ENCODE results near the gene SHE.
"Not testable (repeated sequence)": the region's sequence is repeated elsewhere in the genome, so short reads cannot be mapped to it uniquely, and the experiment has no call there.

Gene SHE

GRCh38 chr1:154512760-154513159 is 10.5 kb upstream of the SHE start:
- no peak for DNase-seq

GRCh38 chr1:154503898-154504297 is 1.7 kb upstream of the SHE start:
- DNase-seq = no peak

- no peak for DNase-seq
Measured at GRCh38 chr1:154502744-154503115, 518 bp upstream of the SHE start.

DNA sequence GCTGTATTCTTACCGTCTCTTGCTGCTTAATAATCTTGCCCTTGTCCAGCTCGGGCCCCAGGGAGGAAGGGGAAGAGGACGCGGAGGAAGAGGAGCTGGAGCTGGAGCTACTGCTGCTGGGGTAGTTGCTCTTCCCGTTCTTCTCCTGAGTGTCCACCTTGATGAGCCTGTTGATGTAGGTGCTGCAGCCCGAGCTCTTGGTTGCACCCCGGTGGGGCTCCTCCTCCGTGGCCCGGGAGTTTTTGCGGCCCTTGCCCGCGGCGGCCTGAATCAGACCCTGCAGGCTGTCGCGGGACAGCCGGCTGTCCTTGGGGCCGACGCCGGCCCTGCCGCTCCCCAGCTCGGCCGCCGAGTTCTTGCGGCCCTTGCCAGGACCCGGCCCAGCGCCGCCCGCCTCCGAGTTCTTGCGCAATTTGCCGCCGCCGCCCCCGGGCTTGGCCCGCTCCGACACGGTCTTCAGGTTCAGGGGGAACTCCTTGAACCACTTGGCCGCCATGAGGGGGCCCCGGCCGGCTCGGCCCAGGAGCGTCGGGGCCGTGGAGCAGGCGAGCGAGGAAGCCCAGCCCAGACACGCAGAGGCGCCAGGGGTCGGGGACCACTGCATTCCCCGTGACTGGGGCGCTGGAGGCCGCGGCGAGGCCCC is 668 bp downstream of the SHE start:
- no peak for DNase-seq

- no peak for DNase-seq
Measured at GRCh38 chr1:154500533-154500932, 1.7 kb downstream of the SHE start.

- no peak for DNase-seq
Measured at GRCh38 chr1:154499446-154499845, 2.8 kb downstream of the SHE start.

DNA sequence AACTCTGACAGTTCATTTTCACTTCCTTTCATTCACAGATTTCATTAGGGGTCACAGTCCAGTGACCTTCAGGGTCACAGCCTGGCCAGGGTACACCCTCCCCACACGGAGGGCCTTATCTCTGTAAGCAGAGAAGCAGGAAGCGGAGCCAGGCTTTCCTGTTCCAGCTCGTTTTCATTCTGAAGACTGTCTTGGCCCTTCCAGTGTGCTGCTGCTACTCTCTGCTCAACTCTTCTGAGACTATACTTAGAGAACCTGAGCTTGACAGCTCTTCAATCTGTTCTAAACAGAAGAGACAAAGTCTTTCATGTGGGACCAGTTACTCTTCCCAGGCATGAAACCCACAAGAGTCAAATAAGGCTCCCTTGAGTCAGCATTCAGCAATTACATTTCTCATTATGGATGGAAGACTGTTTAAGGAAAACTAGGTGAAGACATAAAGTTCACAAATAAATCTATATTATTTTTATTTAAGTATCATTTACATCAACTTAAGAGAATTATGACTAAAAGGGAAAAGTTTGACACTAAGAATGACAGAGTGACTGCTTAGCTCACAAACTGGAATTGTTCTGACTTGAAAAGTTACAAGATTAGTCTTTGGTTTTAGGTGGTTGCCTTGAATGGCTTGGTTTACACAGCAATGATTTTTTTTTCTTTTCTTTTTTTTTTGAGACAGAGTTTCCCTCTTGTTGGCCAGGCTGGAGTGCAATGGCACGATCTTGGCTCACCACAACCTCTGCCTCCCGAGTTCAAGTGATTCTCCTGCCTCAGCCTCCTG is 5.0 kb downstream of the SHE start:
- DNase-seq = peak; percentile 66

DNA sequence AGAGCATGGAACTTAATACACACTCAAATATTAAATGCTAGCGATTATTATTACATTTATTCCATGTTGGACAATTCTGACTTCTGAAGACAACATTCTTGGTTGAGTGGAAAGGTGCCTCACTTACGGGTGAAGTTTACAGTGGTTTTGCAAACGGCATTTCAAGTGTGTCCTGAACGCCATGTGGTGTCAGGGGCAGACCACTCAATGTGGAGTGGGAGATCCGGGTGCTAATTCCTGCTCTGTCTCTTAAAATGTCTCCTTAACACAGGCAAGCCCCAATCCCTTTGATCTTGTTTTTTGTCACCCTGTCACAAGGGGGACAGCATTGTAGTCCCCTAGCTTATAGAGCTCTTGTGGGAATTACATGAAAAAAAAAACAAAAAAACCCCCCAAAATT is 5.8 kb downstream of the SHE start:
- DNase-seq = no peak

DNA sequence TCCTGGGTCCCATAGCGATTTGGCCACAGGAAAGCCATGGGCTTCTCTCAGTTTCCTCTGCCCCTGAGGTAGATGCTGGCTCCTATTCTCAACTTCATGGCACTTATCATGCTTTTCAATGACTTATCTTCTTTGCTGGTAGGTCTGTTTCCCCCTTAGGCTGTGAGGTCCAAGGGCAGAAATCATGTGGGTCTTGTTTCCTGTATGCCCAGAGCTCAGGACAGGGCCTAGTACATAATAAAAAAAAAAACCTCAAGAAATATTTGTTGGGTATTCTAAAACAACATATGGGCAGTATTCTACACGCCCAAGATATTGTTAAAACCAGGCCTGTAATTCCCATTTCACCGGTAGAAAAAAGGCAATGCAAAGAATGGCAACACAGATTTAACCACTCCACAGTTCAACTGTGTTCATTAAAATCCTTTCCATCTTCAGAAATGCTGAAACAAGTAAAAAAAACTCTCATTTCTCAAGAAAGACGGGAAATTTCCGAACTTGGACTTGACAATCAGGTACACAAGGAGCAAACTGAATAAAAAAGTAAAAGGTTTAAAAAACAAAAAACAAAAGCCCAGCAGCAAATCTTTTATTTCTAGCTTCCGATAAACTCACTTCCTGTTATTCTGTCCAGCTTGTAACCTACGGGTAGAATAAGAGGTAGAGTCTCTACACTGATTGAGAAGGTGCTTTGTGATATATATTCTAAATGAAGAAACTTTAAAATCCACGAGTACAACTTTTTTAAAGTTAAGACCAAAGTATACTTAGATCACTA is 6.5 kb downstream of the SHE start:
- no peak for DNase-seq

- peak; percentile 26 for DNase-seq
Measured at GRCh38 chr1:154493276-154493675, 8.9 kb downstream of the SHE start.

DNA sequence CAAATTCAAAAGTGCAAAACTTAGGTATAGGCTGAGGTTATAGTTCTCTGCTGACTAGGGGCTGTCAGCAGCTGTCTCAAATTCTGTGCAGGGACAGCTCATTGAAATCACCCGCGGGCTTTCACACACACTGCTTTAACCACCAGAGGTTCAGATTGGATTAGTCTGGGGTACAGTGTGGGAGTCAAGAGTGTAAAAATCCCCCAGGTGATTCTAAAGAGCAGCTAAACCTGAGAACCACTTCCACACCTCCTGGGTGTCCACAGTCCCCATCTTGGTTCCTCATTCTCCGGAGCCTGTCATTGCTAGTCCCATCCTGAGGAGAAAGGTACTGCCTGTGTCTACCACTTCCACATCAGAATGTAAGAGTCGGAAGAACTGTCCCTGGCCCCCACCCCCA is 10.1 kb downstream of the SHE start:
- DNase-seq = no peak

GRCh38 chr1:154490317-154490716 is 11.9 kb downstream of the SHE start:
- DNase-seq = no peak

DNA sequence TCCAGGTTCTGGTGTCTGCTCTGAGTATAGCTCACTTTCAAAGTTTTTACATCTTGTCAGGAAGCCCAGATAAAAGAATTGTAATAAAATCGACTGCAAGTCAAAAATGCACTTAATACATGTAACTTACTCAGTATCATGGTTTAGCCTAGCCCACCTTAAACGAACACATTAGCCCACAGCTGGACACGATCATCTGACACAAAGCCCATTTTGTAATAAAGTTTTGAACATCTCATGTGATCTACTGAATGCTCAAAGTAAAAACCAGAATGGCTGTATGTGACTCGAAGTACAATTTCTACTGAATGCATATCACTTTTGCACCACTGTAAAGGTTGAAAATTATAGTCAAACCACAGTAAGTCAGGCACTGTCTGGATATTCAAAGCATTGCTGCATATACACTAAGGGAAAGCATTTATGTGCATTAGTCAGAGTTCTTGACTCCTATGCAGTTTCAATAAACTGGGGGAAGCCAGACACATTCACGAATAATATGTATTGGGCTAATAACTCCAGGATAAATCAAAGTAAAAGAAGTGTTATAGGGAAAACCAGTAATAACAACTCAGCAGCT is 12.4 kb downstream of the SHE start:
- DNase-seq = no peak

DNA sequence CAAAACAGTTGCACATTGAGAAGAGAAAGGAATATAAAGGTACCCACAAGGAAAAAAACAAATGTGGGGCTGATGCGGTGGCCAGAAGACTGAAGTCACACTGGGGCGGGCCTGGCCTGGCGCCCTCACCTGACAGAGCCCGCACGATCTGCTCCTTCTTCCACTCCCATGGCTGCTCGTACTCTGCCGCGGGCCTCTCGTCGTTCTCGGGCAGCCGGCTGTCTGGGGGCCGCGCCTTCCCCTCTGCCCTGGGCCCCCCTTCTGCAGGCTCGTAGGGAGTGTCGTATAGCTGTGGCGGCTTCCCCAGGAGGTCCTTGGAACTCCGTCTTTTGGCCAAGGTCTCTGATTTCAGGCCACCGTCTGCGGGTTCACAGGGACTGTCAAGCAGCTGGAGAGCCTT is 13.3 kb downstream of the SHE start:
- DNase-seq = no peak

DNA sequence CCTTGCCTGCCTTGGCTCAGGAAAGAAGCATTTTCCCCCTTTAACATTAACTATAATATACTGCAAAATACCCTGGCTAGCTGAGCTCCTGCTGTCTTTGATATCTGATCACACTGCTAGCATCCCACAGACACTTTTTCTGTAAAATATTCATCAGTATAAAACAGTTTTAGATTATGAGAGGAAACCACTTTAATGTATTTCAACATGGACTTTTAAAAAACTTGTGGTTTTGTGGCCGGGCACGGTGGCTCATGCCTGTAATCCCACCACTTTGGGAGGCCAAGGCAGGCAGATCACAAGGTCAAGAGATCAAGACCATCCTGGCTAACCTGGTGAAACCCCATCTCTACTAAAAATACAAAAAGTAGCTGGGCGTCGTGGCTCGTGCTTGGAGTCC is 15.5 kb downstream of the SHE start:
- not testable (repeated sequence) for DNase-seq

- DNase-seq = no peak
Measured at GRCh38 chr1:154485910-154486496, 16.2 kb downstream of the SHE start.

DNA sequence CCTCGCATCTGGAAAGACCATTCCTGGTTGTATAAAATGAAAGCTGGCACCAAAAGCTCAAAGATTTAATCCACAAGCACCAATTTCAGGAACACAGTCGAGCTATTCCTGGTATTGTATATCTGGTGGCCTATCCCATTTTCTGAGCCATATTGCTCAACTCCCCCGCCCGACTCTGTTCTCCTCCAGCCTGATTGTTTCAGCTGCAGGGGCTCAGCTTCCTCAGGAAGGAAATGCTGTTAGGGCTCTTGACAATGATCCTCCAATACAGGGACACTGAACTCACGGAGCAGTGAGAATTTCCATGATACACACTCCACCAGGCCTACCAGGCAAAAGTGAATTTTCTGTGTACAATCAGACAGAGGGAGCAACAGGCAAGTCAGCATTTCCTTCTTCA is 17.1 kb downstream of the SHE start:
- peak; percentile 79 for DNase-seq

DNA sequence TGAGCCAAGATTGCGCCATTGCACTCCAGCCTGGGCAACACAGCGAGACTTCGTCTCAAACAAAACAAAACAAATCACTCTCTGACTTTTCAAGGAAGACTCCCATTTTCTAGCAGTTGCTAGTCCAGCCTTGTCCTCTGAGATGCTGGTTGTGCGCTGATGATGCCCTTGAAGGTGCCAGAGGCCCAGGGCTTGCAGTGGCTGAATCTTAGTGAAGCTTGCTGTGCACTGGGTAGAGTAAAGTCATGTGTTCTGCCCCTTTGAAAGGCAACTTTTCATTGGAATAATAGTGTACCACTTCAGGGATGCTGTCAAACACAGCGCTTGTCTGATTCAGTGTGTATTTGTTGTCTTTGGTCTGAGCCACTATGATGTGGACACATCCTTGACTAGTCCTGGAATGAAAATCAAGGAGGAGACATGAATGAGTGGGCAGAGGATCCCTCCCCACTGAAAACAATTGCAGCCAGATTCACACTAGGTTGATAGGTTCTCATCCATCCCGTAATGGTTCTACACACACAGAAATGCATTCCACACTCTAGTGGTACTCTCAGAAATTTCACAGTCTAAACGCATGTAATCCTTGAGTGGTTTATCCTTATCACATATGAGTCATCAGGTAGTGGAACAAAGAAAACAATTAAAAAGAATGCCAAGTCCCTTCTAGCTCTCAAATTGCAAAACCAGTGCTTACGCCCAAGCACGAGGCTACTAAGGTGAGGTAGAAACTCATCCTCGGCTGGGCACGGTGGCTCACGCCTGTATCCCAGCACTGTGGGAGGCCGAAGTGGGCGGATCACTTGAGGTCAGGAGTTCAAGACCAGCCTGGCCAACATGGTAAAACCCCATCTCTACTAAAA is 18.0 kb downstream of the SHE start:
- DNase-seq = no peak

DNA sequence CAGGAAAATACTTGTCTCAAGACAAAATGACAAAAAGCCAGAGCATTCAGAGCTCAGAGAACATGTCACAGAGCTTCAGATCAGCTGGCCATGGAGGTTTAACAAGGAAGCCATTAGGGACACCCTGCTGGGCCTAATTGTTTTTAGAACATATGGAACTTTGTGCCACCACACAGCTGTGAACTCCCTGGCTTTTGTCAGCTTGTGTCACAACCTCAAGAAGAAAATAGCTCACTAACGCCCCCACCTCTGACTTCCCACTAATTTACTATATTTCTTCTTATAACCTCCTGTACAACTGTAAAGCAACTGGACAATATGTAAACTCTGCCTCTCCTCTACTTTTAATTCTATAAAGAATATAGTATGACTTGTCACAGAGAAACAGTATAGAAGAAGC is 21.2 kb downstream of the SHE start:
- DNase-seq = no peak

- peak; percentile 74 for DNase-seq
Measured at GRCh38 chr1:154479764-154480421, 22.3 kb downstream of the SHE start.

GRCh38 chr1:154478639-154479038 is 23.6 kb downstream of the SHE start:
- DNase-seq = peak; percentile 58

- DNase-seq = no peak
Measured at GRCh38 chr1:154478013-154478412, 24.2 kb downstream of the SHE start.

Data from GDM1 (cell line).